ENCODE measurements around the gene RBM47. TPM values are rescaled to one million over a fixed set of nuclear protein-coding genes. Genes with fewer than 3 reads are reported as not detected.

Gene RBM47
- polyA plus RNA-seq, 1 donor from 2014 or later, result 1.7 TPM

DNA sequence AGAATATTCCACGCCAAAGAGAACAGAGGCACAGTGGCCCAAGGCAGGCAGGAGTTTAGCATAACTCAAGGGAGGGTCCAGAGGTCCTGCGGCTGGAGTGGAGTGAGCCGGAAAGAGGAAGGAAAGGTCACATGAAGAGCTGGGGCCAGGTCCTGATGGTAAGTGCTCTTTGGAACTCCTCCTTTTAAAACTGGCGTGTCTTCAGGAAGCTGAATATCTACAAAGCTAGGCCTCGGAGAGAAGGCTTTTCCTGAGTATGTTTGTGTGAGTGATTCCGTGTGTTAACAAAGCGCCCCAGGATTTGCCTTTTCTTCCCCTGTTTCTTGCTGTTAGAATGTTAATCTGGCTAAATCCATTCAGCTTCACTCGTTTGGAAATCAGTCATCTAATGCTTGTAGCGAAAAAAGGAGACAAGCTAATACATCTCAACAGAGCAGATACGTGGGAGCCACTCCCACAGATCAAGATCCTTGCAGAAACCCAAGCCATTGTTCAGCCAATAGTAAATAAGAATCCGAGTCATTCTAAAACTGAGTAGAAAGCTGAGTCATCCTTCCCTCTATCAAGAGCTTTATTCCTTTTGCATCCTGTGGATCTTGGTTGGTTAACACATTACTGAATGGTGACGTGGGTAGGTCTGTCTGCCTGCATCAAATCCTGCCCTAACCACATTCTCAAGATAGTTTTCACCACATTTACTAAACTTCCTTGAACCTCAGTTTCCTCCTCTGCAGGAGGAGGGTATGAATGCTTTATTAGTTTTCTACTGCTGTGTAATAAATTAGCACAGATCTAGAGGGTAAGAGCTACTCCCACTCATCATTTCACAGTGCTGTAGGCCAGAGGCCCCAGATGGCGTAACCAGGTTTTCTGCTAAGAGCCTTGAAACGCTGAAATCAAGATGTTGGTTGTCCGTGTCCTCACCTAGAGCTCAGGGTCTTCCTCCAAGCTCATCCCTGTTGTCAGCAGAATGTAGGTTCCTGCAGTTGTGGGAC lies 43.2 kb upstream of the RBM47 start:
- H3K4me2 ChIP-seq (ENCODE audit: low read length), result no peak overlapping the region
- no peaks in the 10 kb centered on the region for H3K9me3 ChIP-seq (ENCODE audit: low read length)
- H3K27me3 ChIP-seq (ENCODE audit: insufficient read depth, low read depth, low read length), result no peaks in the 10 kb centered on the region
- H3K9ac ChIP-seq (ENCODE audit: low read length), result no peak overlapping the region
- no peaks in the 10 kb centered on the region for H3K9me2 ChIP-seq (ENCODE audit: insufficient read depth, low read length)
- H3F3A ChIP-seq (ENCODE audit: insufficient read depth, low read length, poor library complexity, severe bottlenecking), result no peaks in the 10 kb centered on the region
- no peak overlapping the region for H3K27ac ChIP-seq (ENCODE audit: low read length)
- TF ChIP-seq SMC3 (conservative IDR thresholded peaks at IDR 0.05; ENCODE audit: poor library complexity) (no peak), MXI1 (conservative IDR thresholded peaks at IDR 0.05; ENCODE audit: poor library complexity, severe bottlenecking) (no peak), EZH2 (IDR thresholded peaks at IDR 0.05; ENCODE audit: borderline replicate concordance, insufficient read depth, low read length, poor library complexity, severe bottlenecking) (no peak), EP300 (conservative IDR thresholded peaks at IDR 0.05; ENCODE audit: poor library complexity, severe bottlenecking) (no peak), POLR2AphosphoS5 (IDR thresholded peaks at IDR 0.05) (no peak), RAD21 (conservative IDR thresholded peaks at IDR 0.05) (no peak)
- TF ChIP-seq, protein P1, sequence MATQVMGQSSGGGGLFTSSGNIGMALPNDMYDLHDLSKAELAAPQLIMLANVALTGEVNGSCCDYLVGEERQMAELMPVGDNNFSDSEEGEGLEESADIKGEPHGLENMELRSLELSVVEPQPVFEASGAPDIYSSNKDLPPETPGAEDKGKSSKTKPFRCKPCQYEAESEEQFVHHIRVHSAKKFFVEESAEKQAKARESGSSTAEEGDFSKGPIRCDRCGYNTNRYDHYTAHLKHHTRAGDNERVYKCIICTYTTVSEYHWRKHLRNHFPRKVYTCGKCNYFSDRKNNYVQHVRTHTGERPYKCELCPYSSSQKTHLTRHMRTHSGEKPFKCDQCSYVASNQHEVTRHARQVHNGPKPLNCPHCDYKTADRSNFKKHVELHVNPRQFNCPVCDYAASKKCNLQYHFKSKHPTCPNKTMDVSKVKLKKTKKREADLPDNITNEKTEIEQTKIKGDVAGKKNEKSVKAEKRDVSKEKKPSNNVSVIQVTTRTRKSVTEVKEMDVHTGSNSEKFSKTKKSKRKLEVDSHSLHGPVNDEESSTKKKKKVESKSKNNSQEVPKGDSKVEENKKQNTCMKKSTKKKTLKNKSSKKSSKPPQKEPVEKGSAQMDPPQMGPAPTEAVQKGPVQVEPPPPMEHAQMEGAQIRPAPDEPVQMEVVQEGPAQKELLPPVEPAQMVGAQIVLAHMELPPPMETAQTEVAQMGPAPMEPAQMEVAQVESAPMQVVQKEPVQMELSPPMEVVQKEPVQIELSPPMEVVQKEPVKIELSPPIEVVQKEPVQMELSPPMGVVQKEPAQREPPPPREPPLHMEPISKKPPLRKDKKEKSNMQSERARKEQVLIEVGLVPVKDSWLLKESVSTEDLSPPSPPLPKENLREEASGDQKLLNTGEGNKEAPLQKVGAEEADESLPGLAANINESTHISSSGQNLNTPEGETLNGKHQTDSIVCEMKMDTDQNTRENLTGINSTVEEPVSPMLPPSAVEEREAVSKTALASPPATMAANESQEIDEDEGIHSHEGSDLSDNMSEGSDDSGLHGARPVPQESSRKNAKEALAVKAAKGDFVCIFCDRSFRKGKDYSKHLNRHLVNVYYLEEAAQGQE (IDR thresholded peaks at IDR 0.05; ENCODE audit: borderline replicate concordance), result no peak
- no peak overlapping the region for H3K4me3 ChIP-seq (ENCODE audit: low read length)
- H3K79me2 ChIP-seq (replicated peaks; ENCODE audit: insufficient read depth, low read length), result no peaks in the 10 kb centered on the region
- H3K36me3 ChIP-seq (ENCODE audit: insufficient read depth, low read length), result no peaks in the 10 kb centered on the region
- H2AFZ ChIP-seq (ENCODE audit: low read depth, low read length), result no peak overlapping the region
- no peaks in the 10 kb centered on the region for H4K20me1 ChIP-seq (ENCODE audit: insufficient read depth)

GRCh38 chr4:40669504-40669903 lies 39.8 kb upstream of the RBM47 start:
- TF ChIP-seq TAF1 (IDR thresholded peaks at IDR 0.05; ENCODE audit: low read depth) (no peak), EZH2 (IDR thresholded peaks at IDR 0.05; ENCODE audit: borderline replicate concordance, insufficient read depth, low read length, poor library complexity, severe bottlenecking) (no peak), CTCF (IDR thresholded peaks at IDR 0.05; ENCODE audit: poor library complexity, severe bottlenecking) (no peak), RAD21 (conservative IDR thresholded peaks at IDR 0.05) (no peak), EP300 (conservative IDR thresholded peaks at IDR 0.05; ENCODE audit: poor library complexity, severe bottlenecking) (no peak), POLR2AphosphoS5 (IDR thresholded peaks at IDR 0.05) (no peak), MXI1 (conservative IDR thresholded peaks at IDR 0.05; ENCODE audit: poor library complexity, severe bottlenecking) (no peak), SMC3 (conservative IDR thresholded peaks at IDR 0.05; ENCODE audit: poor library complexity) (no peak)
- TF ChIP-seq, protein P1 (IDR thresholded peaks at IDR 0.05; ENCODE audit: borderline replicate concordance), result no peak
- no peaks in the 10 kb centered on the region for H3K79me2 ChIP-seq (replicated peaks; ENCODE audit: insufficient read depth, low read length)
- H3K4me3 ChIP-seq (ENCODE audit: low read length), result no peak overlapping the region
- no peaks in the 10 kb centered on the region for H3K27me3 ChIP-seq (ENCODE audit: insufficient read depth, low read depth, low read length)
- no peak overlapping the region for H3K27ac ChIP-seq (ENCODE audit: low read length)
- no peak overlapping the region for H2AFZ ChIP-seq (ENCODE audit: low read depth, low read length)
- no peaks in the 10 kb centered on the region for H4K20me1 ChIP-seq (ENCODE audit: insufficient read depth)
- H3K9me3 ChIP-seq (ENCODE audit: low read length), result no peaks in the 10 kb centered on the region
- H3F3A ChIP-seq (ENCODE audit: insufficient read depth, low read length, poor library complexity, severe bottlenecking), result no peaks in the 10 kb centered on the region
- H3K36me3 ChIP-seq (ENCODE audit: insufficient read depth, low read length), result no peaks in the 10 kb centered on the region
- no peak overlapping the region for H3K4me2 ChIP-seq (ENCODE audit: low read length)
- H3K9ac ChIP-seq (ENCODE audit: low read length), result no peak overlapping the region
- H3K9me2 ChIP-seq (ENCODE audit: insufficient read depth, low read length), result no peaks in the 10 kb centered on the region

Data from neural cell (in vitro differentiated cells).